OCI-LY7 (cell line): ENCODE measurements around the gene PHF14. TPM values are rescaled to one million over a fixed set of nuclear protein-coding genes. Genes with fewer than 3 reads are reported as not detected.

ENCODE experiments used
- BruUV-seq: library from RNA; stranded (reverse); fragments of 400-500 nt; replicated peaks from 2 replicates; lab custom pipeline; 2021; lab: Mats Ljungman, UMichigan
- CTCF ChIA-PET: fragments of 300-600 bp; sonication (Branson Sonifier 250); formaldehyde crosslinking; loops from one replicate; lab custom pipeline; 2022; ENCODE audit warnings: antibody characterized with exemption; ENCODE audit not compliant: unreplicated experiment; lab: Charles Lee
- POLR2A ChIA-PET: fragments of 300-600 bp; sonication (Branson Sonifier 250); formaldehyde crosslinking; loops from one replicate; lab custom pipeline; 2022; ENCODE audit warnings: antibody characterized with exemption; lab: Charles Lee
- DNase-seq: peaks from one replicate; pipeline ENCODE4 v3.0.0-alpha.2; 2015; ENCODE audit warnings: low spot score
- H2AFZ ChIP-seq: fragments of 200-600 bp; sonication (generic), shearing (Covaris generic); 2 replicates; pipeline ENCODE4 v1.6.1; 2014; ENCODE audit warnings: mild to moderate bottlenecking, antibody characterized with exemption, low read length, moderate library complexity
- H3K27ac ChIP-seq: fragments of 200-600 bp; sonication (generic); 2 replicates; pipeline ENCODE4 v1.5.1; 2014; ENCODE audit warnings: mixed run types, low read depth, mild to moderate bottlenecking, moderate library complexity, low read length, inconsistent platforms; ENCODE audit not compliant: poor library complexity, severe bottlenecking
- H3K36me3 ChIP-seq: fragments of 200-600 bp; sonication (generic); 2 replicates; pipeline ENCODE4 v1.6.1; 2014; ENCODE audit warnings: mild to moderate bottlenecking, antibody characterized with exemption, low read length, moderate library complexity, mixed read lengths; ENCODE audit not compliant: insufficient read depth
- H3K4me1 ChIP-seq: fragments of 200-600 bp; sonication (generic); 2 replicates; pipeline ENCODE4 v1.5.1; 2014; ENCODE audit warnings: mild to moderate bottlenecking, low read length; ENCODE audit not compliant: insufficient read depth, poor library complexity, severe bottlenecking
- H3K4me2 ChIP-seq: fragments of 200-600 bp; sonication (generic); 2 replicates; pipeline ENCODE4 v1.6.1; 2014; ENCODE audit warnings: mild to moderate bottlenecking, low read length
- H3K4me3 ChIP-seq: fragments of 200-600 bp; sonication (generic); 2 replicates; pipeline ENCODE4 v1.5.1; 2014; ENCODE audit warnings: mild to moderate bottlenecking, low read depth, low read length; ENCODE audit not compliant: poor library complexity, severe bottlenecking
- H3K79me2 ChIP-seq: fragments of 200-600 bp; sonication (generic); 2 replicates; pipeline ENCODE4 v1.6.1; 2016; ENCODE audit warnings: low read depth, mild to moderate bottlenecking, low read length, moderate library complexity, mixed read lengths; ENCODE audit not compliant: insufficient read depth
- H3K9me2 ChIP-seq: fragments of 200-600 bp; sonication (generic); 2 replicates; pipeline ENCODE4 v1.6.1; 2016; ENCODE audit warnings: mild to moderate bottlenecking, low read length, mixed read lengths; ENCODE audit not compliant: insufficient read depth
- H3K9me3 ChIP-seq: fragments of 200-600 bp; sonication (generic); 2 replicates; pipeline ENCODE4 v1.6.1; 2014; ENCODE audit warnings: mild to moderate bottlenecking, mixed run types, low read length, mixed read lengths
- H4K20me1 ChIP-seq: fragments of 200-600 bp; sonication (generic); 2 replicates; pipeline ENCODE4 v1.6.1; 2014; ENCODE audit warnings: mild to moderate bottlenecking, antibody characterized with exemption, low read length, moderate library complexity, mixed read lengths; ENCODE audit not compliant: insufficient read depth
- EZH2phosphoT487 ChIP-seq: fragments of 200-600 bp; sonication (generic); IDR thresholded peaks from 2 replicates; pipeline ENCODE4 v1.6.1; 2018; ENCODE audit warnings: low read depth, borderline replicate concordance, mild to moderate bottlenecking, mixed run types, antibody characterized with exemption, low read length, moderate library complexity, mixed read lengths
- intact Hi-C: fragments of 100-400 bp; cut with micrococcal nuclease; formaldehyde crosslinking; loops from one replicate; pipeline ENCODE4 v1.10.0; 2022; ENCODE audit not compliant: unreplicated experiment
- total RNA-seq, 2 experiments: library from RNA; depleted of rRNA in 1 of 2; stranded (reverse); fragments of >200 nt in 1 of 2; shearing (Covaris generic) in 1 of 2; gene quantifications; 2 replicates each; pipeline ENCODE4 v1.2.3, GENCODE V29; 2014 to 2022
- TF ChIP-seq, protein P1 (sequence below): fragments of 200-600 bp; sonication (generic); conservative IDR thresholded peaks from 2 replicates; pipeline ENCODE4 v1.5.1; 2014; ENCODE audit warnings: mild to moderate bottlenecking, antibody characterized with exemption, low read length, moderate library complexity, mixed read lengths

Gene PHF14
- total RNA-seq, 2 experiments from 2014 or later, result 39.9 to 55.5 TPM

DNA sequence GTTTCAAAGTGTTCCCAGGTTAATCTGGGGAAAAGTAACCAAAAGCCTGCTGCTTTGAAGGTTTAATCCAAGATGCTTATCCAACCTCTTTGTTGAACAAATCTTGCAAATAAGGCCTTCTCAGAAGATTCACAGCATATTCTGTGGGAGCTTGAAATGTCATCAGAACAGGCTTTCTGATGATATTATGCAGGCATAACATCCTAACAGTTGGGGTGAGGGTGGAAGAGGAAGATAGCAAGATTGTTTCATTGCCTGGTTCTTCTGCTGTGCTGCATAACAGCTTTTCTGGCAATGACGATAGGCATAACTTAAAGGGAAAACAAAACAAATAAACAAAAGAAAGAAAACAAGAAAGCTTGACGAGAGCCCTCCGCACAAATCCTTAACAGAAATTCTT is 217.4 kb downstream of the PHF14 start:
- TF ChIP-seq, protein P1, sequence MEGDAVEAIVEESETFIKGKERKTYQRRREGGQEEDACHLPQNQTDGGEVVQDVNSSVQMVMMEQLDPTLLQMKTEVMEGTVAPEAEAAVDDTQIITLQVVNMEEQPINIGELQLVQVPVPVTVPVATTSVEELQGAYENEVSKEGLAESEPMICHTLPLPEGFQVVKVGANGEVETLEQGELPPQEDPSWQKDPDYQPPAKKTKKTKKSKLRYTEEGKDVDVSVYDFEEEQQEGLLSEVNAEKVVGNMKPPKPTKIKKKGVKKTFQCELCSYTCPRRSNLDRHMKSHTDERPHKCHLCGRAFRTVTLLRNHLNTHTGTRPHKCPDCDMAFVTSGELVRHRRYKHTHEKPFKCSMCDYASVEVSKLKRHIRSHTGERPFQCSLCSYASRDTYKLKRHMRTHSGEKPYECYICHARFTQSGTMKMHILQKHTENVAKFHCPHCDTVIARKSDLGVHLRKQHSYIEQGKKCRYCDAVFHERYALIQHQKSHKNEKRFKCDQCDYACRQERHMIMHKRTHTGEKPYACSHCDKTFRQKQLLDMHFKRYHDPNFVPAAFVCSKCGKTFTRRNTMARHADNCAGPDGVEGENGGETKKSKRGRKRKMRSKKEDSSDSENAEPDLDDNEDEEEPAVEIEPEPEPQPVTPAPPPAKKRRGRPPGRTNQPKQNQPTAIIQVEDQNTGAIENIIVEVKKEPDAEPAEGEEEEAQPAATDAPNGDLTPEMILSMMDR, result no peak
- no peak for TF ChIP-seq EZH2phosphoT487
- no peak for DNase-seq
- Histone ChIP-seq H4K20me1 (no peaks in the 10 kb centered on the region), H3K9me2 (no peaks in the 10 kb centered on the region), H3K4me3 (no peak overlapping the region), H3K36me3 (no peaks in the 10 kb centered on the region), H3K4me1 (no peaks in the 10 kb centered on the region), H3K27ac (no peak overlapping the region), H3K4me2 (no peak overlapping the region), H2AFZ (no peak overlapping the region), H3K9me3 (no peaks in the 10 kb centered on the region), H3K79me2 (no peaks in the 10 kb centered on the region)
- ChIA-PET CTCF (no interaction called here), POLR2A (interaction anchor here (0.6 kb wide), 1 partner anchor 284 kb away, joined by 3 read pairs; no protein-coding TSS in a partner anchor)
- intact Hi-C loops, result no loop called here
- BruUV-seq, result no TSS peak

DNA sequence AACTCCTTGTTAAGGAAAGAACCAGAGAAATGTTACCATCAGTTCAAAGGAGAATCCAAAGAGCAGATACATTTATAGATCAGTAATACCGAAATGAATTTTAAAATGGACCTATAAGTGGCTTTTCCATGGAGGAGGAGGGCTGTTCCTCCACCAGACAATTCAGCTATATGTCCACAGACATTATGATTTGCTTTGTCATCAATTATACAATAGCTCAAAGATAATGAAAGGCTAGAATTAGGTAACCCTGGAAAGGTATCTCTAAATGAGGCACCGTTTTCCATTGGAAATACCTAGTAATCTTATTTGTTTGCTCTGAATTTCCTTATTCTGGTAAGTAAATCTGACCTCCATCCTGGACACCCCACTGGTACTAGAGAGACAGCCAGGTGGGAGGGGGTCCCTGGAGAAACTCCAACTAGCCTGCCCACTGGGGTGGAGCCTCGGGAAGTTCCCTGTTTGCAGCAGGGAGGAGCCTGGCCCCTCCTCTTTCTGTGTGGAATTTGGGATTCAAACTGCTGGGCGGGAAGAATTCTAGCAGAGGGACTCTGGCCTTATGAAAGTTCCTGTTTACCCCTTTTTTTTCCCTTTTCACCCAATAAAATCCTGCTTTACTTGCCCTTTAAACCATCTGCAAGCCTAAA is 218.0 kb downstream of the PHF14 start:
- ChIA-PET POLR2A (no interaction called here), CTCF (interaction anchor here (0.9 kb wide), 1 partner anchor 10 kb away, joined by 3 read pairs; no protein-coding TSS in a partner anchor)
- no peak for TF ChIP-seq EZH2phosphoT487
- TF ChIP-seq, protein P1, result no peak
- H3K9me2 ChIP-seq, result no peaks in the 10 kb centered on the region
- H3K4me2 ChIP-seq, result no peak overlapping the region
- H3K4me1 ChIP-seq, result no peaks in the 10 kb centered on the region
- intact Hi-C loops, result no loop called here
- H2AFZ ChIP-seq, result no peak overlapping the region
- H3K9me3 ChIP-seq, result no peaks in the 10 kb centered on the region
- DNase-seq, result no peak
- no peaks in the 10 kb centered on the region for H4K20me1 ChIP-seq
- H3K27ac ChIP-seq, result no peak overlapping the region
- H3K4me3 ChIP-seq, result no peak overlapping the region
- no peaks in the 10 kb centered on the region for H3K36me3 ChIP-seq
- no TSS peak for BruUV-seq
- H3K79me2 ChIP-seq, result no peaks in the 10 kb centered on the region

DNA sequence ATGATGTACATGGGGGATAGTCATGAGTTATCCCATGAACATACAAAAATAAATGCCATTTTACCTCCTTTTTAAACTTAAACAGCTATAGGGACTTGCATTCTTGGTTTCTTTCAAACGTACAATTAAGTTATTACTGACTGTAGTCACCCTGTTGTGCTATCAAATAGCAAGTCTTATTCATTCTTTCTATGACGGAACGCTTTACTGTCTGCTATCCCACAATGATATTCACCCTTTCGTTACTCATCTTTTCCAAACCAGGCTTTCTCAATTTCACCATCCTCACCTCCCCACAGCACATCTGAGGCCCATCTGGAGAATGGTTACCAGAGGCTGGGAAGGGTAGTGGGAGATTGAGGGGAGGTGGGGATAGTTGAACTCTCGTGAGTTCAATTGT is 218.8 kb downstream of the PHF14 start:
- intact Hi-C loops, result no loop called here

More for the DNA sequence above, 218.8 kb downstream of the PHF14 start:
- CTCF ChIA-PET, result interaction anchor here (0.9 kb wide), 1 partner anchor 11 kb away, joined by 3 read pairs; no protein-coding TSS in a partner anchor
- H3K9me3 ChIP-seq, result no peaks in the 10 kb centered on the region
- H3K9me2 ChIP-seq, result no peaks in the 10 kb centered on the region
- H3K4me3 ChIP-seq, result no peak overlapping the region
- no peaks in the 10 kb centered on the region for H3K79me2 ChIP-seq
- no peaks in the 10 kb centered on the region for H4K20me1 ChIP-seq
- no peaks in the 10 kb centered on the region for H3K36me3 ChIP-seq
- BruUV-seq, result no TSS peak
- no peaks in the 10 kb centered on the region for H3K4me1 ChIP-seq
- DNase-seq, result no peak
- H3K4me2 ChIP-seq, result no peak overlapping the region
- no peak overlapping the region for H2AFZ ChIP-seq
- TF ChIP-seq EZH2phosphoT487, result no peak
- TF ChIP-seq, protein P1, result no peak
- POLR2A ChIA-PET, result no interaction called here
- H3K27ac ChIP-seq, result no peak overlapping the region
